SW480 (cell line): Measurements from ENCODE around the gene DMBT1.
"Not testable (repeated sequence)": the region's sequence is repeated elsewhere in the genome, so short reads cannot be mapped to it uniquely, and the experiment has no call there.

Source experiments
- DNase-seq: peaks from one replicate; pipeline ENCODE4 v3.0.0-alpha.2; 2016; ENCODE audit warnings: low spot score

The DMBT1 gene

DNA sequence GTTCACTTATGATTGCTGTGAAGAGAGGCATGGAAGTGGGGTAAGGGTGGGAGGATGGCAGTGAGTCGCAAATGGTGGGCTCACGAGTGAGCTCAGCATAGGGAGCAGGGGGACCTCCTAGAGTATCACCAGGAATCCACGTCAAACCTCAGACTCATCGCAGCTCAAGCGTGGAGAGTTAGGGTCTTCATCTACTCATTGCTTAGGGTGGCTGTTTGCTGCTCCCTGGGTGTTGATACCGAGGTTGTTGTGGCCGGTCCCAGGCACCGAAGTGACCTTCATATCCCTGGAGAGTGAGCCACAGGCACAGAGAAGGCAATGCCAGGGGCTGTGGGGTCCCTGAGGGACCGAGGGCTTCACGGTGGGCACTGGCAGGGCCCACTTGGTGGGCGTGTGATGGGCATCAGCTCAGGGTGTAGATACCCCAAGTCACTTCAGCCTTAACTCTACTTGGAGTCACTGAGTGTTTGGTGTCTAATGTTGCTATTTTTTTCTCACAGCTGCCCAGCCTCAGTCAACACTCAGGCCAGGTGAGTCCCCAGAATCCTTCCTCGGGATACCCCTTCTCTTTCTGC is 16.8 kb downstream of the DMBT1 start:
- DNase-seq = no peak

DNA sequence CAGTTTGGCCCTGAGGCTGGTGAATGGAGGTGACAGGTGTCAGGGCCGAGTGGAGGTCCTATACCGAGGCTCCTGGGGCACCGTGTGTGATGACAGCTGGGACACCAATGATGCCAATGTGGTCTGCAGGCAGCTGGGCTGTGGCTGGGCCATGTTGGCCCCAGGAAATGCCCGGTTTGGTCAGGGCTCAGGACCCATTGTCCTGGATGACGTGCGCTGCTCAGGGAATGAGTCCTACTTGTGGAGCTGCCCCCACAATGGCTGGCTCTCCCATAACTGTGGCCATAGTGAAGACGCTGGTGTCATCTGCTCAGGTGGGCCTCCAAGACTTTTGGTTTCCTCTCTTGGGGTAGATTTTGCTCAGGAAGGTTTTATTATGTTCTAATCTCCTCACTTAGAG is 25.5 kb downstream of the DMBT1 start:
- not testable (repeated sequence) for DNase-seq

DNA sequence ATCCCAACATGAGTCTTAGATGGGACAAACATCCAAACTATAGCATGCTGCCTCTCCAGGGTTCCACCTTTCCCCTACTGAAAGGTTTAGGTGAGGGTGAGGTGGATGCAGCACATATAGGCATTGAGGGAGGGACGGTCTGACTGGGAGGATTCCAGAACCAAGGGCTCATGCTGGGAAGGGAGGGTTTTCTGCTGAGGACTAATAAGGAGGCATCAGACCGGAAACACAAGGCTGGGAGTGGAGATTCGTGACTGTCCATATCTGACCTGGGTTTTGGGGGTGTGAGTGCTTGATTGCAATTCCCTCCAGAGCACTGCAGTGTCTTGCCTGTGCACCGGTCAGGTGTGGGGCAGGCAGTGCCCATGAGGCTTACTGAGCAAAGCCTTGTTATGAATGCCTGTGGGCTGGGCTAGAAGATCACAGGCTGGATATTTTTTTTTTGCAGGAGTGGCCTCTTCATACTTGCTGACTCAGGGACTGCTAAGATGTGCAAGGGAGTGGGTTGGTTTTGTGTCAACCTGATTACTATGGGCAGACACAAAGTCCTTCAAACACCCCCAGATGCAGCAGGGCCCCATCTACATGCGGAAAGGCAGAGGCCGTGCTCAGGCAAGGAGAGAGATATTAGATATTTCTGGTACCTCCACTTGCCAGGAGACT is 26.7 kb downstream of the DMBT1 start:
- no peak for DNase-seq

DNA sequence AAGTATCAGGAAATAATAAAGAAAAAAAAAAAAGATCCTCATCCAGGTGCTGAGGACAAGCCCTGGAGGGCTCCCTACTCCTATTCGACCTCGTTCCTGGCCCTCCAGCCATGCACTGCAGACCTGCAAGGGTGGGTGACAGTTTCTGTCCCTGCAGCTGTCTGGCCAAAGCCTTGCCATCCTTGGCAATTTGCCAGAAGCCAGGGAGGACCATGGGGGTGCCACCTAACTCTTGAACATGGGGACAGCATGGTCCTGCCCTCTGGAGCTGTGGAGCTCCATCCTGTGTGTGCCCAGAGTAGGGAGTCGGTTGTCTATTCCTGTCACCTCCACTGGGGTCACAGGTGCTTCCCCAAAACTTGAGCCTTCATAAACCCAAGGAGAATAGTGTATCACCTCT is 27.8 kb downstream of the DMBT1 start:
- DNase-seq = no peak

DNA sequence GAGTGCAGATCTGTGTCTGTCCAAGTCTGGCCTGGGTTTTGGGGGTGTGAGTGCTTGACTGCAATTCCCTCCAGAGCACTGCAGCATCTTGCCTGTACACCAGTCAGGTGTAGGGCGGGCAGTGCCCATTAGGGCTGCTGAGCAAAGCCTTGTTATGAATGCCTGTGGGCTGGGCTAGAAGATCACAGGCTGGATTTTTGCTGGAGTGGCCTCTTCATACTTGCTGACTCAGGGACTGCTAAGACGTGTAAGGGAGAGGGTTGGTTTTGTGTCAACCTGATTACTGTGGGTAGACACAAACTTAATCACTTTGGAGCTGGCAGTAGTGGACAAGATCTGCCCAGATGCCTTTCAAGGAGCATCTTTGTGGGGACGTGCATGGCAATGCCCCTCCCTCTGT is 29.6 kb downstream of the DMBT1 start:
- DNase-seq = no peak

DNA sequence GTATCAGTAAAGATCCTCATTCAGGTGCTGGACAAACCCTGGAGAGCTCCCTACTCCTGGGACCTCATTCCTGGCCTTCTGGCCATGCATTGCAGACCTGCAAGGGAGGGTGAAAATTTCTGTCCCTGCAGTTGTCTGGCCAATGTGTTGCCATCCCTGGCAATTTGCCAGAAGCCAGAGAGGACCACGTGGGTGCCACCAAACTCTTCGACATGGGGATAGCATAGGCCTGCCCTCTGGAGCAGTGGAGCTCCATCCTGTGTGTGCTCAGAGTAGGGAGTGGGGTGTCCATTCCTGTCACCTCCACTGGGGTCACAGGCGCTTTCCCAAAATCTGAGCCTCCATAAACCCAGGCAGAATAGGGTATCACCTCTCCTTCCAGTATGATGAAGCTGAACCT is 31.2 kb downstream of the DMBT1 start:
- DNase-seq = no peak

DNA sequence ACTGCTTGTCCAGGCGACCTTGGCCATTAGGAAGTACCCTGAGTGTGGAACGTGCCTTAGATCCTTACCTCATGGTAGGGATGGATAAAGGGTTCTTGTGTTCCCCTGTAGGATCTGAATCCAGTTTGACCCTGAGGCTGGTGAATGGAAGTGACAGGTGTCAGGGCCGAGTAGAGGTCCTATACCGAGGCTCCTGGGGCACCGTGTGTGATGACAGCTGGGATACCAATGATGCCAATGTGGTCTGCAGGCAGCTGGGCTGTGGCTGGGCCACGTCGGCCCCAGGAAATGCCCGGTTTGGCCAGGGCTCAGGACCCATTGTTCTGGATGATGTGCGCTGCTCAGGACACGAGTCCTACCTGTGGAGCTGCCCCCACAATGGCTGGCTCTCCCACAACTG is 31.6 kb downstream of the DMBT1 start:
- no peak for DNase-seq

DNA sequence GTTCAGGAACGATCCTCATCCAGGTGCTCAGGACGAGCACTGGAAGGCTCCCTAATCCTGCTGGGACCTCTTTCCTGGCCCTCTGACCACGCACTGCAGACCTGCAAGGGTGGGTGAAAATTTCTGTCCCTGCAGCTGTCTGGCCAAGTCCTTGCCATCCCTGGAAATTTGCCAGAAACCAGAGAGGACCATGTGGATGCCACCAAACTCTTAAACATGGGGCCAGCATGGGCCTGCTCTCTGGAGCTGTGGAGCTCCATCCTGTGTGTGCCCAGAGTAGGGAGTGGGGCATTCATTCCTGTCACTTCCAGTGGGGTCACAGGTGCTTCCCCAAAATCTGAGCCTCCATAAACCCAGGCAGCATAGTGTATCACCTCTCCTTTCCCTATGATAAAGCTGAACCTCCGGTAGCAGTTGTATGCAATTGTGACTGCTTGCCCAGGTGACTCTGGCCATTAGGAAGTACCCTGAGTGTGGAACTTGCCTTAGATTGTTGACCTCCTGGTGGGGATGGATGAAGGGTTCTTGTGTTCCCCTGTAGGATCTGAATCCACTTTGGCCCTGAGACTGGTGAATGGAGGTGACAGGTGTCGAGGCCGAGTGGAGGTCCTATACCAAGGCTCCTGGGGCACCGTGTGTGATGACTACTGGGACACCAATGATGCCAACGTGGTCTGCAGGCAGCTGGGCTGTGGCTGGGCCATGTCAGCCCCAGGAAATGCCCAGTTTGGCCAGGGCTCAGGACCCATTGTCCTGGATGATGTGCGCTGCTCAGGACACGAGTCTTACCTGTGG is 57.1 kb downstream of the DMBT1 start:
- DNase-seq = no peak

DNA sequence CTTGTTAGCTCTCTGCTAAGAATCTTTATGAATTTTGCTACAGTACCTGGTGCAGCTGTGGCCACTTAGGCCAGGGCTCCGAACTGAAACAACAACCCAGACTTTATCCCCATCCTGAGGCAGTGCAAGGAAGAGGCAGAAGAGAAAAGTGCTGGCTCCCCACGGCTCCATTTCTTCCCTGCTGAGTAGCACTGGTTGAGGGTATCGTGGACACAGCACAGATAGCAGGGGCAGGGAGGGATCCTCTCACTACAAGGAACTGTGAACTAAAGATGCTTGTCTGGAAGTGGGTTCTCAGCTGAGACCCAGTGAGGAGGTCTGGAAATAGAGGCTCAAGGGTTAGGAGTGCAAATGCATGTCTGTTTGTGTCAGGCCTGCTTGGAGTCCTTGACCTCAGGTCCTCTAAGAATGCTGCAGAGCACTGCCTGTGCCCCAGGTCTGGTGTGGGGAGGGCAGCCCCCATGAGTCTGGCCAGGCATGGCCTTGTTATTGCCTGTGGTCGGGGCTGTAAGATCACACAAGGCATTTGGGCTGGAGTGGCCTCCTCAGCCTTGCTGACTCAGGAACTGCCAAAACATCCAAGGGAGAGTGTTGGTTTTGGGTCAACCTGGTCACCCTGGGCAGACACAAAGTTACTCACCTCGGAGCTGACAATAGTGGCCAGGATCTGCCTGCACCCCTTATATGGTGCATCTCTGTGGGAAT is 58.1 kb downstream of the DMBT1 start:
- no peak for DNase-seq

DNA sequence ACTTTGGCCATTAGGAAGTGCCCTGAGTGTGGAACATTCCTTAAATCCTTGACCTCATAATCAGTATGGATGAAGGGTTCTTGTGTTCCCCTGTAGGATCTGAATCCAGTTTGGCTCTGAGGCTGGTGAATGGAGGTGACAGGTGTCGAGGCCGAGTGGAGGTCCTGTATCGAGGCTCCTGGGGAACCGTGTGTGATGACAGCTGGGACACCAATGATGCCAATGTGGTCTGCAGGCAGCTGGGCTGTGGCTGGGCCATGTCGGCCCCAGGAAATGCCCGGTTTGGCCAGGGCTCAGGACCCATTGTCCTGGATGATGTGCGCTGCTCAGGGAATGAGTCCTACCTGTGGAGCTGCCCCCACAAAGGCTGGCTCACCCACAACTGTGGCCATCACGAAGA is 60.4 kb downstream of the DMBT1 start:
- not testable (repeated sequence) for DNase-seq

DNA sequence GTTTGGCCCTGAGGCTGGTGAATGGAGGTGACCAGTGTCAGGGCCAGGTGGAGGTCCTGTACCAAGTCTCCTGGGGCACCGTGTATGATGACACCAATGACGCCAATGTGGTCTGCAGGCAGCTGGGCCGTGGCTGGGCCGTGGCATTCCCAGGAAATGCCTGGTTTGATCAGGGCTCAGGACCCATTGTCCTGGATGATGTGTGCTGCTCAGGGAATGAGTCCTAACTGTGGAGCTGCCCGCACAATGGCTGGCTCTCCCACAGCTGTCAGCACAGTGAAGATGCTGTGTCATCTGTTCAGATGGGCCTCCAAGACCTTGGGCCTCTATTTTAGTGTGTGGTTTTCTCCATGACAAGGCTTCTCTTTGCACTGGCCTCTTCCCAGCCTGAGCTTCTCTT is 64.0 kb downstream of the DMBT1 start:
- DNase-seq = no peak

DNA sequence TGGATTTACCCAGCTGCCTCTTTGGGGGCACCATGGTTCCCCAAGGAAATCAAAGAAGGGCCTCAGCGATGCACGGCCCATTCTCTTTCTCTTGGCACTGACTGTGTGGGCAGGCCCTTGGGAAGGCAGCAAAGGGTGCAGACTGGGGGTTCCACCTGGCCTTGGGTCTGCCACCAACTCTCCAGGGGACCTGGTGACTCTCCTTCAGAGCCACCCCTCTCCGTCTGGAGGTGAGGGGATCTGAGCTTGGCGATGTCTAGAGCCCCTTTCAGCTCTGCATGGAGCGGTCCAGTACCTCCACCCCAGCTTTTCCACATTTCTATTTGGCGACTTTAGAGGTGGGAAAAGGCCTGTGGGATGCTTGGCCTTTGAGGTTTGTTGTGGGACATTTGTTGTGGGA is 70.0 kb downstream of the DMBT1 start:
- no peak for DNase-seq

DNA sequence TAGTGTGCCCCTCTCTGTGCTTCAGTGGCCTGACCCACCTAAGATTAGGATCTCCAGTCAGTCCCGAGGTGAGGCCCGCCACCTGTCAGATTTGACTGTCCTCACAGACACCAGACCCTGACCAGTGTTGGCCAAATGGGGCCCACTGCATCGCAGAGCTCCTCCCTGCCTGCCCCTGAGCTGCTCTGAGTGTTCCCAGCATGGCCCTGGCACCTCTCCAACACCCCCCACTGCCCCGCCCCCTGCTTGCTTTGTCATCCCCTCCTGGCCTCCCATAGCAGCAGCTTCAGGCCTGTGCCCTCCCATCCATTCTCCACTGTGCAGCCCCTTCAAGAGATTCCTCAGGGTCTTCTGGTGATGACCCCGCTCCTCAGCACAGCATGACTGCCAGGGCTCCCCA is 71.5 kb downstream of the DMBT1 start:
- DNase-seq = no peak

DNA sequence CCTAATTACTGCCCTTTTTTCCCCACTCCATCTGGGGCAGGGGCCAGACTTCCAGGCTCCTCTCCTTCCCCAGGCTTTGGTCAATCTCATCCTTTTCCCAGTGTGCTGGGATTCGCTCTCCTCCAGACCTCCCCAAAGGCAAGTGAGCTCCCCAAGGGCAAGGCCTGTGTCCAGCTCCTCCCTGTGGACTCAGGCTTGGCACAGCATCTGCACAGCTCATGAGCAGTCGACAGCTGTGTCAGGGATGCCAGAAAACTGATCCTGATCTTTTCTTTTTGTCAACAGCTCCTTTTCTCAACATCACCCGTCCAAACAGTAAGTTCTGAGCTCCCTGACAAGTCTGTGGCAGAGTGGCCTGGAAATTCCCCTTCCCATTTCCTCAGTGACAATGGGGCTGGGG is 72.0 kb downstream of the DMBT1 start:
- no peak for DNase-seq

DNA sequence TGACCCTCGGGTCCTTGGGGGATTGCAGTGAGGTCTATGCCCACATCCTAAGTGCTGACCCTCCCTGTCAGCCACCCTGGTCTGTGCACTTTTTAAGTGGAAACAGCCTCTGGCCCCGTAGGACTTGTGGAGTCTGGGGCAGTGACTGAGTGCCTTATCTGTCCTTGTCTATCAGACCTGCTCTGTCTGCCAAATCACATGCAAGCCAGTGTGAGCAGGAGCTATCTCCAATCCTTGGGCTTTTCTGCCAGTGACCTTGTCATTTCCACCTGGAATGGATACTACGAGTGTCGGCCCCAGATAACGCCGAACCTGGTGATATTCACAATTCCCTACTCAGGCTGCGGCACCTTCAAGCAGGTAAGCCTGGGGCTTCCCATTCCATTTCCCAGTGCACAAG is 76.4 kb downstream of the DMBT1 start:
- DNase-seq = no peak

DNA sequence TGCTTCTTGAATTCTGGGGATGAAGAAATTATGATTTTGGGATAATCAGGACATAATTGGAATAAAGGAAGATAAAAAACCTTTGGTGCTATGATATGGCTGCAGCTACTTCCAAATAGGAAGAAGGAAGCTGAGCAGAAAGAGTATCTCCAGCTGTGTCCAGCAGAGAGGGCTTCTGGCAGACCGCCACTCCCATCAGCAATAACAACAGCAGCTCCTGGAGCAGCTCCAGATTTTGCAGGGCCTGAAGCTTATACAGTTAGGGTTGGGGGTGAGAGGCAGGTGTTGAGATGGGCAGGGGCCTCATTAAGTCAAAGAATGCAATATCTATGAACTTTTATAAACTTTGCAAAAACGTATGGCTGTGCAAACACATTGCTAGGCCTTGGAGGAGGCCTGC is 76.8 kb downstream of the DMBT1 start:
- no peak for DNase-seq

DNA sequence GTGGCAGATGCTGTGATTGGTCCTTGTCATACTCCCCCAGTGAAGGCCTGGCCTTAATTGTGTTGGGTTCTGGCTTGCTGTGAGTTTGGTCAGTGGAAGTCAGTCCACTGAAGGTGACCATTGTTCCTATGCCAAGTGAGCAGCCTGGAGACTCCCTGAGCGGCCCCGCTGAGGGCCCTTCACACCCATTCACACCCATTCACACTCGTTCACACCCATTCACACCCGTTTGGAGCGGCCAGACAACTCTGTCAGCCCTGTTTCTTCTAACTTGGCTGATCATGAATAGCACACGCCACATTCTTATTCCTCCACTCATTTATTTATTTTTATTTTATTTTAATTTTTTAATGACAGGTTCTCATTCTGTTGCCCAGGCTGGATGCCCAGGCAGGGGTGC is 77.6 kb downstream of the DMBT1 start:
- DNase-seq = no peak

DNA sequence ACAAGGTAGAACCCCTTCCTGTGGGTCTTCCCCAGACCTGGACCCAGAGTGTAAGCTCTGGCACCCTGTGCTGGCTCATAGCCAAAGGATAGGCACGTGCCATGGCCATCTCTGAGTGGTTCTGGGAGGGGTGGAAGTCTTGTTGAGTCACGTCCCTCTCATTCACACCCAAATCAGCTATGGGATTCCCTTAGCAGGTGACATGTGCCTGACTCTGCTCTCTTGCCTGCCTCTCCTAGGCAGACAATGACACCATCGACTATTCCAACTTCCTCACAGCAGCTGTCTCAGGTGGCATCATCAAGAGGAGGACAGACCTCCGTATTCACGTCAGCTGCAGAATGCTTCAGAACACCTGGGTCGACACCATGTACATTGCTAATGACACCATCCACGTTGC is 79.2 kb downstream of the DMBT1 start:
- DNase-seq = no peak

DNA sequence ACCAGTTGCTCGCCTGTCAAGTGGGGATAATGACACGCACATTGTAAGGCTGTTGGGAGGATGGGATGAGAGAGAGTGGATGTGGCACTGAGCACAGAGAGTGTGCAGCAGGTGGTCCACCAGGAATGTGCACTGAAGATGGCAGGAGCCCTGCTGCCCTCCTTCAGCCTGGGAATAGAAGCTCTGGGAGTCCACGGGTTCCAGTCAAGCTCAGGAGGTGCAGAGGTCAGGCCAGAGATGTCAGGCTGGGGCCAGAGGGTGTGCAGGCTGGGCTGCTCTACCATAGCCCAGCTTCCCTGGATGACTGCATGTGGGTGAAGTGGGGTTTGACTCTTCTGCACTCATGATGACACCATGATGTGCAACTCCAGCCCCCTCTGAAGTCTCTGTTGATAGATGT is 80.4 kb downstream of the DMBT1 start:
- DNase-seq = no peak

DNA sequence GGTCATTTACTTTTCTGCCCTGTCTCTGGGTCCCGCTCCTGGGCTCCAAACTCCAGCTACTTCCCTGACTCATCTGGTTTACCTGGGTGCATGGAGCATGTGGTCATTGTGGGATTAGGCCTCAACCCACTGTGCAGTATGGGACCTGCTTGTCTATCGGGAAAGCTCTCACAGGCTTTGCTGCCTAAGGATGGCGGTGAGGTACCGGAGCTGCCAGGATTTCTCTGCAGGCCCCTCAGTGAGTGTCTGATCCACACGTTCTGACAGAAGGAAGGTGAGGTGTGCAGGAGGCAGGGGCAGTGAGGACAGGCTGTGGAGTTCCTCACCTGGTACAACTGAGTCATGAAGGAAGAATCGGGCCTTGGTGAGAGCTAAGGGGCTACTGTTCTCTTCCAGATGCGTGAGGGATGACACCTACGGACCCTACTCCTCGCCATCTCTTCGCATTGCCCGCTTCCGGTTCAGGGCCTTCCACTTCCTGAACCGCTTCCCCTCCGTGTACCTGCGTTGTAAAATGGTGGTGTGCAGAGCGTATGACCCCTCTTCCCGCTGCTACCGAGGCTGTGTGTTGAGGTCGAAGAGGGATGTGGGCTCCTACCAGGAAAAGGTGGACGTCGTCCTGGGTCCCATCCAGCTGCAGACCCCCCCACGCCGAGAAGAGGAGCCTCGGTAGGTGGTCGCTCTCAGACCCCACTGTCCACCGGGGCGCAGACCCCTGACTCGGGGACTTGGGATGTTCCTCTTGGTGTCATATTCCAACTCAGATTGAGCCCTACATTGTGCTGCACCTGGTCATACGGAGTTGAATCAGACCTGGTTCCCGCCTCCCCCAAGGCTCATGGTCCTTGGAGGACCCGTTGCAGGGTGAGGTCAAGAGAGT is 82.4 kb downstream of the DMBT1 start:
- no peak for DNase-seq

DNA sequence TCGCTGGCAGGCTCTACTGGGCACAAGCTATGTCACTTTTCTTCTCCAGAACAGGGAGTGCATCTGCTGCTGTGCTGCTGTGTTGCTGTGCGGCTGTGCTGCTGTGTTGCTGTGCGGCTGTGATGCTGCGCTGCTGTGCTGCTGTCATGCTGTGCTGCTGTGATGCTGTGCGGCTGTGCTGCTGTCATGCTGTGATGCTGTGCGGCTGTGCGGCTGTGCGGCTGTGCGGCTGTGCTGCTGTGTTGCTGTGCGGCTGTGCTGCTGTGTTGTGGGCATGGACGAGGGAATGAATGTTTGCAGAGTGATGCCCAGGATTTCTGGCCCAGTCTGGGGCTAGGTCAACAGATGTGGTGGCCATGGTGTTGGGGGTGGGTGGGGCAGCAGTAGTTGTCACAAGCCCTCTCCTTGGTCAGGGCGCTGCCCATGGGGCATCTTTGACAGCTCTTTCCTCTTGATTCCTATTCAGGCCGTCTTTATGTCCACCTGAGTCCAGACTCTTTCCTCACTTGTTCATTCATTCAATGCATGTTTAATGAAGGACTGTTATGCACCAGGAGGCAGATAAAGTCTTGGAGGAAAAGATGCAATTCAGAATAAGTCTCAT is 83.5 kb downstream of the DMBT1 start:
- no peak for DNase-seq
